HFF-Myc (cell line): ENCODE measurements around the gene IER5.

ENCODE experiments used
- DNase-seq: peaks from one replicate; pipeline ENCODE4 v3.0.0-alpha.2; 2011; ENCODE audit warnings: low read depth; ENCODE audit errors: extremely low read depth
- H3K4me3 ChIP-seq: replicated peaks from 2 replicates; pipeline ENCODE4 v1.5.1; 2011; ENCODE audit warnings: low read depth, mild to moderate bottlenecking, control low read depth, low read length
- TF ChIP-seq, protein P1 (sequence below): IDR thresholded peaks from 2 replicates; pipeline ENCODE4 v1.5.1; 2012; ENCODE audit warnings: mild to moderate bottlenecking, low read depth, low read length, control low read depth; ENCODE audit errors: missing control alignments

Gene IER5

DNA sequence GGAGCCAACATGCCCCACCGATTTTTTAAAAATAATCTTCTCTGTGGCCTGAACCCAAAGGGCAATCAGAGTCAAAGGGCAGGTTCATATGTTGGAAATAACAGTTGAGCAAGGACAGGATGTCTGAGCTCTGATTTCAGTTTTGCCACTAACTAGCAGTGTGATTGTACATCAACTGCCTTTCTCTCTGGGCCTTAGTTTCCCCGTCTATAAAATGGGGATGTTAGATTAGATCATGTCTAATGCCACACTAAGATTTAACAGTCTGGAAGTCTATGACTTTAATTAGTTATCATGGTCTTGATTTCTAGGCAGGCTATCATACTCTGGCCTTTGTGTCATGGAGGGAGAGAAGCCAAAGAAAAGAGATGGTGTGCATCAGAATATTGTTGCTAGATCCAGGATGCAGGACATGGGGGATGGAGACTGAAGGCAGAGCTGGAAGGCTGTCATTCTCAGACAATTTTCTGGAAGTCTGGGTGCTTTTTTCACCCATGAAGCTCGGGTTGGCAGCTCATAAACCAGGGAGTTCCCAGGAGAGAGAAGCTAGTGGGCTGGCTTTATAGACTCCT lies 28.4 kb downstream of the IER5 start:
- TF ChIP-seq, protein P1, sequence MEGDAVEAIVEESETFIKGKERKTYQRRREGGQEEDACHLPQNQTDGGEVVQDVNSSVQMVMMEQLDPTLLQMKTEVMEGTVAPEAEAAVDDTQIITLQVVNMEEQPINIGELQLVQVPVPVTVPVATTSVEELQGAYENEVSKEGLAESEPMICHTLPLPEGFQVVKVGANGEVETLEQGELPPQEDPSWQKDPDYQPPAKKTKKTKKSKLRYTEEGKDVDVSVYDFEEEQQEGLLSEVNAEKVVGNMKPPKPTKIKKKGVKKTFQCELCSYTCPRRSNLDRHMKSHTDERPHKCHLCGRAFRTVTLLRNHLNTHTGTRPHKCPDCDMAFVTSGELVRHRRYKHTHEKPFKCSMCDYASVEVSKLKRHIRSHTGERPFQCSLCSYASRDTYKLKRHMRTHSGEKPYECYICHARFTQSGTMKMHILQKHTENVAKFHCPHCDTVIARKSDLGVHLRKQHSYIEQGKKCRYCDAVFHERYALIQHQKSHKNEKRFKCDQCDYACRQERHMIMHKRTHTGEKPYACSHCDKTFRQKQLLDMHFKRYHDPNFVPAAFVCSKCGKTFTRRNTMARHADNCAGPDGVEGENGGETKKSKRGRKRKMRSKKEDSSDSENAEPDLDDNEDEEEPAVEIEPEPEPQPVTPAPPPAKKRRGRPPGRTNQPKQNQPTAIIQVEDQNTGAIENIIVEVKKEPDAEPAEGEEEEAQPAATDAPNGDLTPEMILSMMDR: no peak
- H3K4me3 ChIP-seq: no peak overlapping the region
- no peak for DNase-seq

- no peak for DNase-seq
- TF ChIP-seq, protein P1: no peak
- no peak overlapping the region for H3K4me3 ChIP-seq
Measured at GRCh38 chr1:181117648-181118449, 29.3 kb downstream of the IER5 start.

DNA sequence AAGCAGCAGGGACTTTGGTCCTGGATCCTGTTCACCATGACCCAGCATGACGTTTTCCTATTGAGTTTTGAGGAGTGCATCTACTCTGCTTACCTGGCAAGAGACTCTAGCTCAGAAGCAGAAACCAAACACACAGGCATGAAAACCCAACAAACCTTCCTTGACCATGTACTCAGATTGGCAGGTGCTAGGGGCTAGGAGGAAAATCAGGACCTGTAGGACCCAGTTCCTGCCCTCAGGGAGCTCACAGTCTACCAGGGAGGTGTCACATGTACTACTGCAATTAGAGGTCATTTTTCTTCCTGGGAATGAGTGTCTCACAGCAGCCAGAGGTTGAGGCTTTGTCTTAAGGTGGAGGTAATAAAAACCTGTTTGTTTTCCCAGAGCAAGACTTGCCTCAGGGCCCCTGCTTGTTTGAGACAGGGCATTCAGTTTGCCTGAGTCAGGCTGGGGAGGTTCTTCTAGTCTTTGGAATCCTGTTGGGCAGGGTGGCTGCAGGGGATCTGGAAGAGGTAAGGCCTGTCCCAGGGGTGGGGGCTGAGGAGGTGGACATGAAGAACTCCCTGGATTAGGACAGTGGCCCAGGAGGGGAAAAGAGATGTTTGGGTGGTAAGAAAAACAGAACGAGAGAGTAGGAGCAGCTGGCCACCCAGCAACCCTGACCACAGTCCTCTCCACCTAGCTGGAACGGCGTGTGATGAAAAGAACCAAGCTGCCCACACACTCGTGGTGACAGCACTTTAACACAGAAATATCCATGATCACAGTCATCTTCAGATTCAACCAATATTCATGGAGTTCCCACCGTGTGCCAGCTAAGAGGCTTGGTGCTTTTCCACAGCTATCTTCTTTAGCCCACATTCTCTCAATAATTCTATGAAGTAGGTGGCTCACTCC lies 30.8 kb downstream of the IER5 start:
- DNase-seq: no peak
- TF ChIP-seq, protein P1: no peak
- no peak overlapping the region for H3K4me3 ChIP-seq

DNA sequence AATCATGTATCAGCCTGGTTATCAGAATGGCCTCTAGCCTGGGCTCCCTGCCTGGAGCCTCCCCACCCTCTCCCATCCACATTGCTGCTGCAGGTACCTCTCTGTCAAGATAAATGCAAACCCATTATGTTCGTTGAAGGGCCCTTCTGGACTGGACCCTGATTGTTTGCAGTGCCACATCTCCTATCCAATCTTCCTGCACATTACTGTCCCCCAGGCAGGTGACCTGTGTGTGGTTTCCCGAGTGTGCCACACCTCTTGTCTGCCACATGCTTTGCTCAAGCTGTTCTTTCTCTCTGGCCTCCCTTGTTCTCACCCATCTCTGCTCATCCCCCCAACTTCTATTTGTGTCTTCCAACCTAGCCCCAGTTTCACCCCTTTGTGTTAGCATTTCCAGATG lies 32.4 kb downstream of the IER5 start:
- DNase-seq: no peak
- no peak overlapping the region for H3K4me3 ChIP-seq
- TF ChIP-seq, protein P1: no peak

- DNase-seq: no peak
- TF ChIP-seq, protein P1: no peak
- H3K4me3 ChIP-seq: no peak overlapping the region
Measured at GRCh38 chr1:181121498-181121897, 33.0 kb downstream of the IER5 start.

GRCh38 chr1:181122222-181122621 lies 33.7 kb downstream of the IER5 start:
- H3K4me3 ChIP-seq: no peak overlapping the region
- TF ChIP-seq, protein P1: no peak
- DNase-seq: no peak
